WTC11 (cell line): Measurements from ENCODE around the gene ASTN2. TPM values are rescaled to one million over a fixed set of nuclear protein-coding genes. Genes with fewer than 3 reads are reported as not detected.

Experiments used
- ATAC-seq: fragments of 200-7000 bp; cut with Tn5 transposase; 2 replicates; pipeline ENCODE4 v1.10.0; 2021; ENCODE audit warnings: mild to moderate bottlenecking, moderate library complexity
- CTCF ChIA-PET: fragments of 300-600 bp; sonication (Branson Sonifier 250); formaldehyde crosslinking; loops from one replicate; lab custom pipeline; 2021; ENCODE audit warnings: antibody characterized with exemption; lab: Charles Lee
- POLR2A ChIA-PET: fragments of 350-600 bp; sonication (Branson Sonifier 250); formaldehyde crosslinking; loops from one replicate; lab custom pipeline; 2021; ENCODE audit warnings: antibody characterized with exemption; lab: Charles Lee
- DNase-seq: peaks from one replicate; pipeline ENCODE4 v3.0.0; 2021; ENCODE audit warnings: low spot score
- H3K27ac Mint-ChIP-seq: 2 replicates; pipeline ENCODE4 v1.8.0; 2021; ENCODE audit warnings: mixed read lengths
- H3K27me3 Mint-ChIP-seq: 2 replicates; pipeline ENCODE4 v1.8.0; 2021; ENCODE audit warnings: low read depth, mild to moderate bottlenecking, moderate library complexity, mixed read lengths
- H3K36me3 Mint-ChIP-seq: 2 replicates; pipeline ENCODE4 v1.8.0; 2021; ENCODE audit warnings: mixed read lengths
- H3K4me1 Mint-ChIP-seq: 2 replicates; pipeline ENCODE4 v1.8.0; 2022; ENCODE audit warnings: mixed read lengths
- H3K4me3 Mint-ChIP-seq: 2 replicates; pipeline ENCODE4 v1.8.0; 2021; ENCODE audit warnings: mild to moderate bottlenecking, moderate library complexity, mixed read lengths
- H3K9me3 Mint-ChIP-seq: 2 replicates; pipeline ENCODE4 v1.8.0; 2021; ENCODE audit warnings: mixed read lengths
- ATF6 ChIP-seq: sonication (generic); formaldehyde crosslinking; IDR thresholded peaks from 2 replicates; pipeline ENCODE4 v1.8.1; 2023; ENCODE audit warnings: mild to moderate bottlenecking, missing genetic modification reagents
- CBFB ChIP-seq: sonication (generic); formaldehyde crosslinking; IDR thresholded peaks from 2 replicates; pipeline ENCODE4 v1.8.1; 2022; ENCODE audit warnings: mild to moderate bottlenecking, low read depth, missing genetic modification reagents
- GTF2I ChIP-seq: fragments of 250-450 bp; sonication (Bioruptor Pico); conservative IDR thresholded peaks from 2 replicates; pipeline ENCODE4 v1.4.0; 2021; ENCODE audit warnings: mild to moderate bottlenecking
- KAT7 ChIP-seq: sonication (generic); formaldehyde crosslinking; IDR thresholded peaks from 2 replicates; pipeline ENCODE4 v1.8.1; 2023; ENCODE audit warnings: missing genetic modification reagents, mild to moderate bottlenecking, borderline replicate concordance
- NFATC4 ChIP-seq: fragments of 250-450 bp; sonication (Bioruptor Pico); IDR thresholded peaks from 2 replicates; pipeline ENCODE4 v1.9.0; 2021; ENCODE audit warnings: mild to moderate bottlenecking
- NR2C2 ChIP-seq: sonication (generic); formaldehyde crosslinking; IDR thresholded peaks from 2 replicates; pipeline ENCODE4 v1.8.0; 2022; ENCODE audit warnings: mild to moderate bottlenecking, missing genetic modification reagents
- PRRX2 ChIP-seq: fragments of 250-450 bp; sonication (Bioruptor Pico); IDR thresholded peaks from 2 replicates; pipeline ENCODE4 v1.8.0; 2021; ENCODE audit warnings: mild to moderate bottlenecking
- SMAD4 ChIP-seq: sonication (generic); formaldehyde crosslinking; IDR thresholded peaks from 2 replicates; pipeline ENCODE4 v1.8.0; 2022; ENCODE audit warnings: mild to moderate bottlenecking, missing genetic modification reagents
- SOX15 ChIP-seq: fragments of 250-450 bp; sonication (Bioruptor Pico); IDR thresholded peaks from 2 replicates; pipeline ENCODE4 v1.9.0; 2021; ENCODE audit warnings: mild to moderate bottlenecking
- TCF7 ChIP-seq: sonication (generic); formaldehyde crosslinking; IDR thresholded peaks from 2 replicates; pipeline ENCODE4 v1.8.0; 2022; ENCODE audit warnings: mild to moderate bottlenecking, low read depth, missing genetic modification reagents, moderate library complexity
- TEAD4 ChIP-seq: sonication (generic); formaldehyde crosslinking; IDR thresholded peaks from 2 replicates; pipeline ENCODE4 v1.8.0; 2022; ENCODE audit warnings: mild to moderate bottlenecking, missing genetic modification reagents
- ZNF317 ChIP-seq: sonication (generic); formaldehyde crosslinking; IDR thresholded peaks from 2 replicates; pipeline ENCODE4 v1.8.1; 2023; ENCODE audit warnings: low read depth, mild to moderate bottlenecking, moderate library complexity, missing genetic modification reagents, borderline replicate concordance
- total RNA-seq: library from RNA; stranded (reverse); gene quantifications from 3 replicates; pipeline ENCODE4 v1.2.3, GENCODE V29; 2021
- TF ChIP-seq, protein P1 (sequence below): sonication (generic); formaldehyde crosslinking; IDR thresholded peaks from 2 replicates; pipeline ENCODE4 v1.8.0; 2022; ENCODE audit warnings: mild to moderate bottlenecking, missing genetic modification reagents
- TF ChIP-seq, protein P2 (sequence below): sonication (generic); formaldehyde crosslinking; IDR thresholded peaks from 2 replicates; pipeline ENCODE4 v1.8.0; 2023; ENCODE audit warnings: mild to moderate bottlenecking, missing genetic modification reagents
- TF ChIP-seq, protein P3 (sequence below): sonication (generic); formaldehyde crosslinking; IDR thresholded peaks from 2 replicates; pipeline ENCODE4 v1.8.0; 2022; ENCODE audit warnings: mild to moderate bottlenecking, missing genetic modification reagents
- TF ChIP-seq, protein P4 (sequence below): sonication (generic); formaldehyde crosslinking; IDR thresholded peaks from 2 replicates; pipeline ENCODE4 v1.8.1; 2022; ENCODE audit warnings: low read depth, mild to moderate bottlenecking, moderate library complexity, missing genetic modification reagents, borderline replicate concordance
- TF ChIP-seq, protein P5 (sequence below): sonication (generic); formaldehyde crosslinking; conservative IDR thresholded peaks from 2 replicates; pipeline ENCODE4 v1.8.1; 2023; ENCODE audit warnings: mild to moderate bottlenecking, low read depth, missing genetic modification reagents, moderate library complexity
- TF ChIP-seq, protein P6 (sequence below): sonication (generic); formaldehyde crosslinking; IDR thresholded peaks from 2 replicates; pipeline ENCODE4 v1.8.1; 2022; ENCODE audit warnings: mild to moderate bottlenecking, moderate library complexity, missing genetic modification reagents

ASTN2 gene
- total RNA-seq, 1 experiment from 2014 or later, result 16.2 TPM

DNA sequence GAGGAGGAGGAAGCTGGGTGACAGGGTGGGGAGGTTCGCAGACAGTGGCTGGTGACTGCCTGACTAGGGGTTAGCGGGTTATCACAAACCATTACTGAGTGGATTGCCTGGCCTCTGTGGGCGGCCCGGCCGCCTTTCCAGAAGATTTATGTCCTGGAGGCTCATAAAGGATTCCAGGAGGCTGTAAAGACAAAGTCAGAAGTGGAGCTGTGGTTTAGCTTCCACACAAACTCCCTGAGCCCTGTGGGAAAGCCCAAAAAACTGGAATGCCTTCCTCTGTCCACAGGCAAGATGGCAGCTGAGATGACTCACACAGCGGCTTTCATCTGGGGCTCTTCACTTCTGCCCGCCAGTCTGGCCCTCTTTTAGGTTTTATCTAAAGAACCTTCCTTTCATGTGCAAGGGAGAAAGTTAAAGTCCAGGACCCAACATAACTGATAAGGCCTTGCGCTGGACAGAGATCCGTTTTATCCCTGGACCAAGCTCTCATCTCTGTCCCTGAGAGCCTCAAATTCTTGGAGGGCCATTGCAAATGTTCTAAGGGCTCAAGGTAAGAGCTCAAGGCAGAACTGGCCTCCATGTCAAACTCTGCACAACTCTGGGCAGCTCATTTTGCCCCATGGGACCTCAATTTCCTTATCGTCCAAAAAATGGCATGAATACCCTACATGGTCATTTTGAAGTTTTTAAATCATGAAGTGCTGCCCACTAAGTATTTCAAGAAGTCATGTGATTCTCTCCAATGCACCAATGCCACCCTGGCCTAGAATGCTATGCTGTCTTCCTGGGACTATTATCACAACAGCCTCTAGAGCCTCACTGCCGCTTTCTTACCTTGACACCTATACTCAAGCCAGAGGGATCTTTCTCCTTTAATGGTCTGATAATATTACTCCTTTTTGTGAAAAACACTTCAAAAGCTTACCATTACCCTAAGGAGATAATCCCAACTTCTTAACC, 977.2 kb downstream of the ASTN2 start:
- DNase-seq (no peak), ATAC-seq (no peak)
- H3K4me3 Mint-ChIP-seq, result no peak overlapping the region
- TF ChIP-seq, protein P1, sequence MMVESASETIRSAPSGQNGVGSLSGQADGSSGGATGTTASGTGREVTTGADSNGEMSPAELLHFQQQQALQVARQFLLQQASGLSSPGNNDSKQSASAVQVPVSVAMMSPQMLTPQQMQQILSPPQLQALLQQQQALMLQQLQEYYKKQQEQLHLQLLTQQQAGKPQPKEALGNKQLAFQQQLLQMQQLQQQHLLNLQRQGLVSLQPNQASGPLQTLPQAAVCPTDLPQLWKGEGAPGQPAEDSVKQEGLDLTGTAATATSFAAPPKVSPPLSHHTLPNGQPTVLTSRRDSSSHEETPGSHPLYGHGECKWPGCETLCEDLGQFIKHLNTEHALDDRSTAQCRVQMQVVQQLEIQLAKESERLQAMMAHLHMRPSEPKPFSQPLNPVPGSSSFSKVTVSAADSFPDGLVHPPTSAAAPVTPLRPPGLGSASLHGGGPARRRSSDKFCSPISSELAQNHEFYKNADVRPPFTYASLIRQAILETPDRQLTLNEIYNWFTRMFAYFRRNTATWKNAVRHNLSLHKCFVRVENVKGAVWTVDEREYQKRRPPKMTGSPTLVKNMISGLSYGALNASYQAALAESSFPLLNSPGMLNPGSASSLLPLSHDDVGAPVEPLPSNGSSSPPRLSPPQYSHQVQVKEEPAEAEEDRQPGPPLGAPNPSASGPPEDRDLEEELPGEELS (CRISPR knock-in tag), result no peak
- TF ChIP-seq ZNF317 (no peak), TEAD4 (CRISPR knock-in tag) (no peak), KAT7 (CRISPR knock-in tag) (no peak), CBFB (CRISPR knock-in tag) (no peak), NR2C2 (CRISPR knock-in tag) (no peak), ATF6 (CRISPR knock-in tag) (no peak), GTF2I (CRISPR knock-in tag) (no peak), SOX15 (CRISPR knock-in tag) (no peak), SMAD4 (CRISPR knock-in tag) (no peak)
- TF ChIP-seq, protein P2, sequence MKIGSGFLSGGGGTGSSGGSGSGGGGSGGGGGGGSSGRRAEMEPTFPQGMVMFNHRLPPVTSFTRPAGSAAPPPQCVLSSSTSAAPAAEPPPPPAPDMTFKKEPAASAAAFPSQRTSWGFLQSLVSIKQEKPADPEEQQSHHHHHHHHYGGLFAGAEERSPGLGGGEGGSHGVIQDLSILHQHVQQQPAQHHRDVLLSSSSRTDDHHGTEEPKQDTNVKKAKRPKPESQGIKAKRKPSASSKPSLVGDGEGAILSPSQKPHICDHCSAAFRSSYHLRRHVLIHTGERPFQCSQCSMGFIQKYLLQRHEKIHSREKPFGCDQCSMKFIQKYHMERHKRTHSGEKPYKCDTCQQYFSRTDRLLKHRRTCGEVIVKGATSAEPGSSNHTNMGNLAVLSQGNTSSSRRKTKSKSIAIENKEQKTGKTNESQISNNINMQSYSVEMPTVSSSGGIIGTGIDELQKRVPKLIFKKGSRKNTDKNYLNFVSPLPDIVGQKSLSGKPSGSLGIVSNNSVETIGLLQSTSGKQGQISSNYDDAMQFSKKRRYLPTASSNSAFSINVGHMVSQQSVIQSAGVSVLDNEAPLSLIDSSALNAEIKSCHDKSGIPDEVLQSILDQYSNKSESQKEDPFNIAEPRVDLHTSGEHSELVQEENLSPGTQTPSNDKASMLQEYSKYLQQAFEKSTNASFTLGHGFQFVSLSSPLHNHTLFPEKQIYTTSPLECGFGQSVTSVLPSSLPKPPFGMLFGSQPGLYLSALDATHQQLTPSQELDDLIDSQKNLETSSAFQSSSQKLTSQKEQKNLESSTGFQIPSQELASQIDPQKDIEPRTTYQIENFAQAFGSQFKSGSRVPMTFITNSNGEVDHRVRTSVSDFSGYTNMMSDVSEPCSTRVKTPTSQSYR (CRISPR knock-in tag), result no peak
- TF ChIP-seq, protein P3, sequence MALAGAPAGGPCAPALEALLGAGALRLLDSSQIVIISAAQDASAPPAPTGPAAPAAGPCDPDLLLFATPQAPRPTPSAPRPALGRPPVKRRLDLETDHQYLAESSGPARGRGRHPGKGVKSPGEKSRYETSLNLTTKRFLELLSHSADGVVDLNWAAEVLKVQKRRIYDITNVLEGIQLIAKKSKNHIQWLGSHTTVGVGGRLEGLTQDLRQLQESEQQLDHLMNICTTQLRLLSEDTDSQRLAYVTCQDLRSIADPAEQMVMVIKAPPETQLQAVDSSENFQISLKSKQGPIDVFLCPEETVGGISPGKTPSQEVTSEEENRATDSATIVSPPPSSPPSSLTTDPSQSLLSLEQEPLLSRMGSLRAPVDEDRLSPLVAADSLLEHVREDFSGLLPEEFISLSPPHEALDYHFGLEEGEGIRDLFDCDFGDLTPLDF (CRISPR knock-in tag), result no peak
- peaks cover 9% of the 10 kb centered on the region for H3K4me1 Mint-ChIP-seq
- no peaks in the 10 kb centered on the region for H3K27me3 Mint-ChIP-seq
- peaks cover 5% of the 10 kb centered on the region for H3K9me3 Mint-ChIP-seq
- ChIA-PET CTCF (no interaction called here), POLR2A (no interaction called here)
- no peak overlapping the region for H3K27ac Mint-ChIP-seq
- H3K36me3 Mint-ChIP-seq, result peaks cover 9% of the 10 kb centered on the region

DNA sequence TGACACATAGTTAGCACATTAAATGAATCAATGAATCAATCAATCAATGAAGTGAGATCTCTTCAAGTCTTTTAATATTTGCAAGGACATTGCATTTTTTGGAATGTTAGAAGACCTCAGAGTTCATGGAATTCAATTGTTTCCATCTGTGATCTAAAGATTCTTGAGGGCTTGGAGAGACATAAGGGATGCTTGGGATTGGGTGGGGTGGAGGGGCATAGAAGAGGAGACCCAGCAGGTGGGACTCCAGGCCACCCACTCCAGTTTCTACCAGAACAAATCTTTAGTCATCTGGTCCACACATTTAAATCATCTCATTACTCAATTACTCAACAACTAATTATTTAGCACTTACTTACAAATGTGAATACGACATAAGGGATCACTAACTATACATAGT, 978.7 kb downstream of the ASTN2 start:
- peaks cover 5% of the 10 kb centered on the region for H3K9me3 Mint-ChIP-seq
- POLR2A ChIA-PET, result no interaction called here
- peaks cover 9% of the 10 kb centered on the region for H3K4me1 Mint-ChIP-seq

DNA sequence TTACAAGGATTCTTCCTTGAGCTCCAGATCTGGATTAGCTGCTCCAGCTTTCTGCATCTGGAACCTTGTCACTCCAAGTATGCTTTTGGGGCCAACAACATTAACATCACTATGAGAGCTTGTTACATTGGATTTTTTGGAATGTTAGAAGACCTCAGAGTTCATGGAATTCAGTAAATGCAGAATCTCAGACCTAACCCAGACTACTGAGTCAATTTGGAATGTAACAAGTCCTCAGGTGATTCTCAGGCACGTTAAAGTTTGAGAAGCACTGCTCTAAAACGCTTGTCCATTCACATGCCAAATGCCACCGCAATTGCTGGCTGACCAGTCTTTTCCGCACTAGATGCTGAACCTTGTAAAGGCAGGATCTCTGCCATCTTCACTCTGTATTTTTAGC, 979.2 kb downstream of the ASTN2 start:
- ATAC-seq (no peak), DNase-seq (no peak)
- Mint-ChIP-seq H3K36me3 (peaks cover 9% of the 10 kb centered on the region), H3K27me3 (no peaks in the 10 kb centered on the region), H3K4me1 (peaks cover 9% of the 10 kb centered on the region), H3K9me3 (peaks cover 5% of the 10 kb centered on the region), H3K4me3 (no peak overlapping the region), H3K27ac (0 out of 2 replicates have a peak overlapping the region, but pooled peaks have one; percentile 15)
- CTCF ChIA-PET, result no interaction called here
- POLR2A ChIA-PET, result no interaction called here
- TF ChIP-seq, protein P4, sequence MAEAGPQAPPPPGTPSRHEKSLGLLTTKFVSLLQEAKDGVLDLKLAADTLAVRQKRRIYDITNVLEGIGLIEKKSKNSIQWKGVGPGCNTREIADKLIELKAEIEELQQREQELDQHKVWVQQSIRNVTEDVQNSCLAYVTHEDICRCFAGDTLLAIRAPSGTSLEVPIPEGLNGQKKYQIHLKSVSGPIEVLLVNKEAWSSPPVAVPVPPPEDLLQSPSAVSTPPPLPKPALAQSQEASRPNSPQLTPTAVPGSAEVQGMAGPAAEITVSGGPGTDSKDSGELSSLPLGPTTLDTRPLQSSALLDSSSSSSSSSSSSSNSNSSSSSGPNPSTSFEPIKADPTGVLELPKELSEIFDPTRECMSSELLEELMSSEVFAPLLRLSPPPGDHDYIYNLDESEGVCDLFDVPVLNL (CRISPR knock-in tag), result no peak
- TF ChIP-seq, protein P5, sequence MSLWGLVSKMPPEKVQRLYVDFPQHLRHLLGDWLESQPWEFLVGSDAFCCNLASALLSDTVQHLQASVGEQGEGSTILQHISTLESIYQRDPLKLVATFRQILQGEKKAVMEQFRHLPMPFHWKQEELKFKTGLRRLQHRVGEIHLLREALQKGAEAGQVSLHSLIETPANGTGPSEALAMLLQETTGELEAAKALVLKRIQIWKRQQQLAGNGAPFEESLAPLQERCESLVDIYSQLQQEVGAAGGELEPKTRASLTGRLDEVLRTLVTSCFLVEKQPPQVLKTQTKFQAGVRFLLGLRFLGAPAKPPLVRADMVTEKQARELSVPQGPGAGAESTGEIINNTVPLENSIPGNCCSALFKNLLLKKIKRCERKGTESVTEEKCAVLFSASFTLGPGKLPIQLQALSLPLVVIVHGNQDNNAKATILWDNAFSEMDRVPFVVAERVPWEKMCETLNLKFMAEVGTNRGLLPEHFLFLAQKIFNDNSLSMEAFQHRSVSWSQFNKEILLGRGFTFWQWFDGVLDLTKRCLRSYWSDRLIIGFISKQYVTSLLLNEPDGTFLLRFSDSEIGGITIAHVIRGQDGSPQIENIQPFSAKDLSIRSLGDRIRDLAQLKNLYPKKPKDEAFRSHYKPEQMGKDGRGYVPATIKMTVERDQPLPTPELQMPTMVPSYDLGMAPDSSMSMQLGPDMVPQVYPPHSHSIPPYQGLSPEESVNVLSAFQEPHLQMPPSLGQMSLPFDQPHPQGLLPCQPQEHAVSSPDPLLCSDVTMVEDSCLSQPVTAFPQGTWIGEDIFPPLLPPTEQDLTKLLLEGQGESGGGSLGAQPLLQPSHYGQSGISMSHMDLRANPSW (CRISPR knock-in tag), result no peak
- TF ChIP-seq NFATC4 (CRISPR knock-in tag) (no peak), KAT7 (CRISPR knock-in tag) (no peak), PRRX2 (no peak)
- TF ChIP-seq, protein P6, sequence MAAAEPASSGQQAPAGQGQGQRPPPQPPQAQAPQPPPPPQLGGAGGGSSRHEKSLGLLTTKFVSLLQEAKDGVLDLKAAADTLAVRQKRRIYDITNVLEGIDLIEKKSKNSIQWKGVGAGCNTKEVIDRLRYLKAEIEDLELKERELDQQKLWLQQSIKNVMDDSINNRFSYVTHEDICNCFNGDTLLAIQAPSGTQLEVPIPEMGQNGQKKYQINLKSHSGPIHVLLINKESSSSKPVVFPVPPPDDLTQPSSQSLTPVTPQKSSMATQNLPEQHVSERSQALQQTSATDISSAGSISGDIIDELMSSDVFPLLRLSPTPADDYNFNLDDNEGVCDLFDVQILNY (CRISPR knock-in tag), result no peak

More for the DNA sequence above, 978.7 kb downstream of the ASTN2 start:
- no peak overlapping the region for H3K4me3 Mint-ChIP-seq
- TF ChIP-seq TCF7 (CRISPR knock-in tag), result no peak
- no peak for ATAC-seq
- CTCF ChIA-PET, result no interaction called here
- no peaks in the 10 kb centered on the region for H3K27me3 Mint-ChIP-seq
- 0 out of 2 replicates have a peak overlapping the region, but pooled peaks have one; percentile 15 for H3K27ac Mint-ChIP-seq
- DNase-seq, result no peak
- H3K36me3 Mint-ChIP-seq, result peaks cover 9% of the 10 kb centered on the region
